ENCODE results near the gene SMYD4. TPM values are rescaled to one million over a fixed set of nuclear protein-coding genes. Genes with fewer than 3 reads are reported as not detected.
A peak's percentile ranks its signal among the peaks of the same experiment; 100 is the strongest.

Gene SMYD4
- total RNA-seq, 1 donor from 2014 or later, result 33.5 TPM

DNA sequence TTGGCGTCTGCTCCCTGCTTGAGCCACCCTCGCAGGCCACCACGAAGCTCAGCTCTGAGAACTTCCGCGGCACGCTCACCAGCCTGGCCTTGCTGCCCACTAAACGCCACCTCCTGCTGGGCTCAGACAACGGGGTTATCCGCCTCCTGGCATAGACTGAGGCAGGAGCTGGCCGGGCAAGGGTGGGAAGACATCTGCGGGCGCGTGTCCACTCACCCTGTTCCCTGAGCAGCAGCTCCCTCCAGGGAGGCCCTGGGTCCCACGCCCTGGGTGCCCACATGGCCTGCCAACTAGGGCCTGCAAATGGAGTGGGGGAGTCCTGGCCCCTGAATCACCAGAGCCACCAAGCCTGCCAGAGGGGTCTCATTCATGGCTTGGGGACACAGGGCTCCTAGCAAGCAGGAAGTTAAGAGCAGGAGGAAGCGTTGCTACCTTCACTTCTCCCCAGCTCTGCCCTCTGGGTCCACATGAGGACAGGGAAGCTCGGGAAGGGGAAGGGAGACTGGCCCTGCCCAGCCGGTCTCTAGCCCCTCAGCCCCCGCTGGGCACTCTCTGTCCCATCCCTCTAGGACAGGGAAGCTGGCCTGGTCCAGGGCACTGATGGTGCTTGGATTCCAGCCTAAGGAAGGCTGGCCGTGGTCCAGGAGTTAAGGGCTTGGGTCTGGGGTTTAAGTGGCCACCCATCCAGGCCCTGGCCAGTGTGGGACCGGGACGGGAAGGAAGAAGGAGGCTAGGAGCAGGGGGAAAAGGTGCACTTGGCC, 92.0 kb downstream of the SMYD4 start:
- Mint-ChIP-seq H3K27me3 (no peaks in the 10 kb centered on the region), H3K9me3 (ENCODE audit: low read depth) (no peaks in the 10 kb centered on the region), H3K4me3 (ENCODE audit: low read depth) (no peak overlapping the region), H3K36me3 (ENCODE audit: insufficient read depth) (peaks cover 4% of the 10 kb centered on the region), H3K4me1 (ENCODE audit: low read depth) (peaks cover 30% of the 10 kb centered on the region), H3K27ac (peak overlapping the region; percentile 73)
- no peak for DNase-seq (ENCODE audit: low spot score, unreplicated experiment)
- TF ChIP-seq, protein P1, sequence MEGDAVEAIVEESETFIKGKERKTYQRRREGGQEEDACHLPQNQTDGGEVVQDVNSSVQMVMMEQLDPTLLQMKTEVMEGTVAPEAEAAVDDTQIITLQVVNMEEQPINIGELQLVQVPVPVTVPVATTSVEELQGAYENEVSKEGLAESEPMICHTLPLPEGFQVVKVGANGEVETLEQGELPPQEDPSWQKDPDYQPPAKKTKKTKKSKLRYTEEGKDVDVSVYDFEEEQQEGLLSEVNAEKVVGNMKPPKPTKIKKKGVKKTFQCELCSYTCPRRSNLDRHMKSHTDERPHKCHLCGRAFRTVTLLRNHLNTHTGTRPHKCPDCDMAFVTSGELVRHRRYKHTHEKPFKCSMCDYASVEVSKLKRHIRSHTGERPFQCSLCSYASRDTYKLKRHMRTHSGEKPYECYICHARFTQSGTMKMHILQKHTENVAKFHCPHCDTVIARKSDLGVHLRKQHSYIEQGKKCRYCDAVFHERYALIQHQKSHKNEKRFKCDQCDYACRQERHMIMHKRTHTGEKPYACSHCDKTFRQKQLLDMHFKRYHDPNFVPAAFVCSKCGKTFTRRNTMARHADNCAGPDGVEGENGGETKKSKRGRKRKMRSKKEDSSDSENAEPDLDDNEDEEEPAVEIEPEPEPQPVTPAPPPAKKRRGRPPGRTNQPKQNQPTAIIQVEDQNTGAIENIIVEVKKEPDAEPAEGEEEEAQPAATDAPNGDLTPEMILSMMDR (IDR thresholded peaks at IDR 0.05; ENCODE audit: unreplicated experiment), result no peak

DNA sequence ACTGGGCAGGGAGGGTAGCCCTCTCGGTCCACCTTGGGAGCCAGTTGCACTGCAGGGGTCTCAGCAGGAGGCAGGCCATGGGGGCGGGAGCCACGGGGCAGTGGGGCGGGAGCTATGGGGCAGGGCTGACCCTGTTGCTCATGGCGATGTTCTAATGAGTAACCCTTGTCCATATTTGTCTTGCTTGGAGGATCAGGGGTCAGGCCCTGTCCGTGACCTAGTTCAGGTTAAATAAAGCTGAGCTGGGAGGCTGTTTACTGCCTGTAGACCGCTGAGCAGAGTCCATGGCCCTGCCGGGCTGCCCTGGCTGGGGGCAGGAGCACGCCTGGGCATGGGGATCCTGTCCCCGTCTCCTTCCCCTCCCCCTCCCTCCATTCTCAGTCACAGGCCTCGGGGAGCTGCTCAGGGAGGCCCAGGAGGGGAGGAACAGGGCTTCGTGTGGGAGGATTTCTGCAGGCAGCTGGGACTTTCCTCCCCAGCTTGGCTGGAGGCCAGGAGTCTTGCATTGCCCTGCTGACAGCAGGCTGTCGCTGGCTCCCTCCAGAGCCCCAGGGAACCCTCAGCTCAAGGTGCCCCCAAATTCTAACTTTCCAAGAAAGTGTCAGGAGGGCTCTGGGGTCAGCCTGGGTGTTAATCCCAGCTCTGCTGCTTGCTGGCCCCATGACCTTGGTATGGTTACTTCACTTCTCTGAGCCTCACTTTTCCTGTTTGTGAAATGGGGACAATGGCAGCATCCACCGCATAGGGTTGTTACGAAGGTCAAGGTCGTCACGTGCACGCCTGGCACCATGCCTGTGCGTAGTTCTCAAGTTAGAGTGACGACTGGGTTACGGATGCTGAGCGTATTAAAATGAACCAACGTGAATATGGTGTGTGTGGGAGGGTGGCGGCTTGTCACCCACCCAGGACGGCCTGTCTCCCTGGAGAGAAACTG, 93.1 kb downstream of the SMYD4 start:
- Mint-ChIP-seq H3K4me1 (ENCODE audit: low read depth) (peaks cover 25% of the 10 kb centered on the region), H3K27me3 (no peaks in the 10 kb centered on the region), H3K27ac (peak overlapping the region; percentile 92), H3K36me3 (ENCODE audit: insufficient read depth) (peaks cover 4% of the 10 kb centered on the region), H3K9me3 (ENCODE audit: low read depth) (no peaks in the 10 kb centered on the region), H3K4me3 (ENCODE audit: low read depth) (peak overlapping the region; percentile 52)
- TF ChIP-seq, protein P1 (IDR thresholded peaks at IDR 0.05; ENCODE audit: unreplicated experiment), result no peak
- no peak for DNase-seq (ENCODE audit: low spot score, unreplicated experiment)

DNA sequence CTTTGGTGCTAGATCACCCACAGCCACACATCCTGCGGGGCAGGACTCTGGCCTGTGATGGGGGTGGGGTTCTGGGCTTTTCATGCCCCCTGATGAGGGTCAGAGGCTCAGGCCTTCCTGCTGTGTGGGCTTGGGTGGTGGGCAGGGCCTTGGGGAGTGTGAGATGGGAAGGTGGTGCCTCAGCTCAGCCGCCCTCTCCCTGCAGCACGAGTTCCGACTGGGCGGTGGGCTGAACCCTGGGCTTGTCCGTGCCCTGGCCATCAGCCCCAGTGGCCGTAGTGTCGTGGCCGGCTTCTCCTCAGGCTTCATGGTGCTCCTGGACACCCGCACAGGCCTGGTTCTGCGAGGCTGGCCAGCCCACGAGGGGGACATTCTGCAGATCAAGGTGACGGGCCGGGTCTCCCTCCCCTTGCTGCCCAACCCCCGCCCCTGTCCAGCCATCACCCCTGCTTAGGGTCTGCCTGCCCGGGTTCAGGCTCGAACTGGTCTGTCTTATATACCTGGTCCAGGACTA, 93.8 kb downstream of the SMYD4 start:
- no peaks in the 10 kb centered on the region for H3K27me3 Mint-ChIP-seq
- TF ChIP-seq, protein P1 (IDR thresholded peaks at IDR 0.05; ENCODE audit: unreplicated experiment), result no peak
- DNase-seq (ENCODE audit: low spot score, unreplicated experiment), result no peak
- H3K4me3 Mint-ChIP-seq (ENCODE audit: low read depth), result no peak overlapping the region
- peaks cover 4% of the 10 kb centered on the region for H3K36me3 Mint-ChIP-seq (ENCODE audit: insufficient read depth)
- peaks cover 25% of the 10 kb centered on the region for H3K4me1 Mint-ChIP-seq (ENCODE audit: low read depth)
- no peaks in the 10 kb centered on the region for H3K9me3 Mint-ChIP-seq (ENCODE audit: low read depth)
- H3K27ac Mint-ChIP-seq, result peak overlapping the region; percentile 92

DNA sequence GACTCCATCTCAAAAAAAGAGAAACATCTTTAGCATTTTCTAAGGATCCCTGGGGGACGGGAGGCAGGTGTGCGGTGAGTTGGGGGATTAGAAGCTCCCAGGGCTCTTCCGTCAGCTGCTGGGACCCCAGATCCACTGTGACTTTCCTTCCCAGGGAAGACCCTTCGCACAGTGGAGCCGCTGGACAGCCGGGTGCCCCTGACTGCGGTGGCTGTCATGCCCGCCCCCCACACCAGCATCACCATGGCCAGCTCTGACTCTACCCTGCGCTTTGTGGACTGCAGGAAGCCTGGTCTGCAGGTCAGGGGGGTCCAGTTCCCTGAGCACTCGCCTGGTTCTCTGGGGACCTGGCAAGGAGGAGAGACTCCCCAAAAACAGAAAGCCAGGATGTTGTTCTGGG, 94.3 kb downstream of the SMYD4 start:
- TF ChIP-seq, protein P1 (IDR thresholded peaks at IDR 0.05; ENCODE audit: unreplicated experiment), result no peak
- no peak for DNase-seq (ENCODE audit: low spot score, unreplicated experiment)
- peak overlapping the region; percentile 50 for H3K27ac Mint-ChIP-seq
- no peaks in the 10 kb centered on the region for H3K27me3 Mint-ChIP-seq
- H3K4me3 Mint-ChIP-seq (ENCODE audit: low read depth), result no peak overlapping the region
- peaks cover 25% of the 10 kb centered on the region for H3K4me1 Mint-ChIP-seq (ENCODE audit: low read depth)
- peaks cover 4% of the 10 kb centered on the region for H3K36me3 Mint-ChIP-seq (ENCODE audit: insufficient read depth)
- H3K9me3 Mint-ChIP-seq (ENCODE audit: low read depth), result no peaks in the 10 kb centered on the region

DNA sequence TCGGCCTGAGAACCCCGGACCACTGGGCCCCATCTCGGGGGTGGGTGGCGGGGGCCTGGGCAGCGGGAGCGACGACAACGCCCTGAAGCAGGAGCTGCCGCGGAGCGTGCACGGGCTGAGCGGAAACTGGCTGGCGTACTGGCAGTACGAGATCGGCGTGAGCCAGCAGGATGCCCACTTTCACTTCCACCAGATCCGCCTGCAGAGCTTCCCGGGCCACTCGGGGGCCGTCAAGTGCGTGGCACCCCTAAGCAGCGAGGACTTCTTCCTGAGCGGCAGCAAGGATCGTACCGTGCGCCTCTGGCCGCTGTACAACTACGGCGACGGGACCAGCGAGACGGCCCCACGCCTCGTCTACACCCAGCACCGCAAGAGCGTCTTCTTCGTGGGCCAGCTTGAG, 95.9 kb downstream of the SMYD4 start:
- no peaks in the 10 kb centered on the region for H3K27me3 Mint-ChIP-seq
- TF ChIP-seq, protein P1 (IDR thresholded peaks at IDR 0.05; ENCODE audit: unreplicated experiment), result no peak

More for the DNA sequence above, 95.9 kb downstream of the SMYD4 start:
- Mint-ChIP-seq H3K9me3 (ENCODE audit: low read depth) (no peaks in the 10 kb centered on the region), H3K36me3 (ENCODE audit: insufficient read depth) (peaks cover 4% of the 10 kb centered on the region), H3K27ac (no peak overlapping the region), H3K4me1 (ENCODE audit: low read depth) (peaks cover 25% of the 10 kb centered on the region), H3K4me3 (ENCODE audit: low read depth) (no peak overlapping the region)
- DNase-seq (ENCODE audit: low spot score, unreplicated experiment), result no peak
